Measurements from ENCODE around the gene CCDC38. TPM values are rescaled to one million over a fixed set of nuclear protein-coding genes. Genes with fewer than 3 reads are reported as not detected.

CCDC38 gene
- total RNA-seq, 1 experiment from 2014 or later = not detected

DNA sequence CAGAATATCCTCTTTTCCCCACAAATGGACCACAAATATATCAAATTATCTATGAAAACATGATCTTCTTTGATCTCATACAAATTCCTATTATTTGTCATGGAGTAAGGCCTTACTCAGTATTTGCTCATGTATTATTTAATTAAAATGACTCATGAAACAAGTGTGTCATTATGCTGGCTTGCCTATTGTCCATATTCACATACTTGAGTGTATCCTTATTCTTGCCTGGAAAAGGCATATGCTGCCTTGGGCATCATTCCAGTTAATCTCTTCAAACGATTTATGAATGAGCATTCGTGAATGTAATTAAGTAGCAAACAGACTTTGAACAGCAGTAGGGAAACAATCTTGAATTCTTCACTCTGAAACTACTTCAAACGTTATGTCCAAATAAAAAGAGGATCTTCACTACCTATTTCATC is 106.2 kb downstream of the CCDC38 start:
- Histone ChIP-seq H3K9me3 (no peaks in the 10 kb centered on the region), H3K27me3 (replicated peaks; ENCODE audit: control insufficient read depth, insufficient read depth, low read length) (no peaks in the 10 kb centered on the region), H3K4me3 (ENCODE audit: low read depth, low read length) (no peak overlapping the region), H3K36me3 (ENCODE audit: control insufficient read depth, insufficient read depth, low read length) (no peaks in the 10 kb centered on the region), H3K4me1 (peaks cover 5% of the 10 kb centered on the region; the same call in 1 of the 2 replicates)
- Mint-ChIP-seq H3K27me3 (ENCODE audit: insufficient read depth, unreplicated experiment) (peaks cover 3% of the 10 kb centered on the region), H3K36me3 (ENCODE audit: insufficient read depth, unreplicated experiment) (no peaks in the 10 kb centered on the region), H3K4me3 (ENCODE audit: unreplicated experiment) (no peak overlapping the region), H3K9me3 (ENCODE audit: unreplicated experiment) (no peaks in the 10 kb centered on the region), H3K4me1 (ENCODE audit: low read depth, unreplicated experiment) (peaks cover 7% of the 10 kb centered on the region), H3K27ac (ENCODE audit: unreplicated experiment) (no peak overlapping the region)
- BruUV-seq (replicated peaks) = no TSS peak
- intact Hi-C loops (cut with micrococcal nuclease; ENCODE audit: unreplicated experiment) = no loop called here
- TF ChIP-seq, protein P1, sequence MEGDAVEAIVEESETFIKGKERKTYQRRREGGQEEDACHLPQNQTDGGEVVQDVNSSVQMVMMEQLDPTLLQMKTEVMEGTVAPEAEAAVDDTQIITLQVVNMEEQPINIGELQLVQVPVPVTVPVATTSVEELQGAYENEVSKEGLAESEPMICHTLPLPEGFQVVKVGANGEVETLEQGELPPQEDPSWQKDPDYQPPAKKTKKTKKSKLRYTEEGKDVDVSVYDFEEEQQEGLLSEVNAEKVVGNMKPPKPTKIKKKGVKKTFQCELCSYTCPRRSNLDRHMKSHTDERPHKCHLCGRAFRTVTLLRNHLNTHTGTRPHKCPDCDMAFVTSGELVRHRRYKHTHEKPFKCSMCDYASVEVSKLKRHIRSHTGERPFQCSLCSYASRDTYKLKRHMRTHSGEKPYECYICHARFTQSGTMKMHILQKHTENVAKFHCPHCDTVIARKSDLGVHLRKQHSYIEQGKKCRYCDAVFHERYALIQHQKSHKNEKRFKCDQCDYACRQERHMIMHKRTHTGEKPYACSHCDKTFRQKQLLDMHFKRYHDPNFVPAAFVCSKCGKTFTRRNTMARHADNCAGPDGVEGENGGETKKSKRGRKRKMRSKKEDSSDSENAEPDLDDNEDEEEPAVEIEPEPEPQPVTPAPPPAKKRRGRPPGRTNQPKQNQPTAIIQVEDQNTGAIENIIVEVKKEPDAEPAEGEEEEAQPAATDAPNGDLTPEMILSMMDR (IDR thresholded peaks at IDR 0.05; ENCODE audit: insufficient read depth in 1 of 2, low read depth in 1 of 2, low read length in 1 of 2, severe bottlenecking in 1 of 2, unreplicated experiment in 1 of 2) = no peak
- POLR2A ChIA-PET = no interaction called here
- no peak for DNase-seq
- CTCF ChIA-PET = no interaction called here

DNA sequence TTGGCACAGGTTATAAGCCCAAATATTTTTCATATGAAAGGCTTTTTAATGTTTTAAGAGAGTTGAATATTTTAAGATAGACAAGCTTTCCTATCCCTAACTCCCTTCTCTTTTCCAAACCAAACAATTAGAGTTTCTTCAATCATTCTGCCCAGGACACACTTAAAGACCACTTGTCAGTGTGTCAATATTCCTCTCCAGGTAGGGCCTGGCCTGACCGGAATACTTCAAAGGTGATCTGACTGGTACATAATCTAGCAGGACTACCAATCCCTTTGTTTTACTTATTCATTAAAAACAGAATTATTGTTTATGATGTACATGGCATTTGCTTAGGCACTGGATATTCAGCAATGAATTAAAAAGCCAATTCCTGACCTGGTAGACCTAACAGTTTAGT is 107.8 kb downstream of the CCDC38 start:
- DNase-seq = no peak
- H3K4me1 ChIP-seq = peaks cover 5% of the 10 kb centered on the region; the same call in 1 of the 2 replicates
- no peaks in the 10 kb centered on the region for H3K36me3 Mint-ChIP-seq (ENCODE audit: insufficient read depth, unreplicated experiment)
- H3K27ac Mint-ChIP-seq (ENCODE audit: unreplicated experiment) = no peak overlapping the region
- BruUV-seq (replicated peaks) = no TSS peak
- POLR2A ChIA-PET = interaction anchor here (0.6 kb wide), 1 partner anchor 343 kb away, joined by 3 read pairs; no protein-coding TSS in a partner anchor
- intact Hi-C loops (cut with micrococcal nuclease; ENCODE audit: unreplicated experiment) = no loop called here
- H3K27me3 Mint-ChIP-seq (ENCODE audit: insufficient read depth, unreplicated experiment) = peaks cover 9% of the 10 kb centered on the region
- H3K4me3 ChIP-seq (ENCODE audit: low read depth, low read length) = no peak overlapping the region
- TF ChIP-seq, protein P1 (IDR thresholded peaks at IDR 0.05; ENCODE audit: insufficient read depth in 1 of 2, low read depth in 1 of 2, low read length in 1 of 2, severe bottlenecking in 1 of 2, unreplicated experiment in 1 of 2) = no peak
- CTCF ChIA-PET = no interaction called here
- peaks cover 7% of the 10 kb centered on the region for H3K4me1 Mint-ChIP-seq (ENCODE audit: low read depth, unreplicated experiment)
- no peak overlapping the region for H3K4me3 Mint-ChIP-seq (ENCODE audit: unreplicated experiment)
- no peaks in the 10 kb centered on the region for H3K9me3 Mint-ChIP-seq (ENCODE audit: unreplicated experiment)
- no peaks in the 10 kb centered on the region for H3K9me3 ChIP-seq
- no peaks in the 10 kb centered on the region for H3K27me3 ChIP-seq (replicated peaks; ENCODE audit: control insufficient read depth, insufficient read depth, low read length)
- no peaks in the 10 kb centered on the region for H3K36me3 ChIP-seq (ENCODE audit: control insufficient read depth, insufficient read depth, low read length)

DNA sequence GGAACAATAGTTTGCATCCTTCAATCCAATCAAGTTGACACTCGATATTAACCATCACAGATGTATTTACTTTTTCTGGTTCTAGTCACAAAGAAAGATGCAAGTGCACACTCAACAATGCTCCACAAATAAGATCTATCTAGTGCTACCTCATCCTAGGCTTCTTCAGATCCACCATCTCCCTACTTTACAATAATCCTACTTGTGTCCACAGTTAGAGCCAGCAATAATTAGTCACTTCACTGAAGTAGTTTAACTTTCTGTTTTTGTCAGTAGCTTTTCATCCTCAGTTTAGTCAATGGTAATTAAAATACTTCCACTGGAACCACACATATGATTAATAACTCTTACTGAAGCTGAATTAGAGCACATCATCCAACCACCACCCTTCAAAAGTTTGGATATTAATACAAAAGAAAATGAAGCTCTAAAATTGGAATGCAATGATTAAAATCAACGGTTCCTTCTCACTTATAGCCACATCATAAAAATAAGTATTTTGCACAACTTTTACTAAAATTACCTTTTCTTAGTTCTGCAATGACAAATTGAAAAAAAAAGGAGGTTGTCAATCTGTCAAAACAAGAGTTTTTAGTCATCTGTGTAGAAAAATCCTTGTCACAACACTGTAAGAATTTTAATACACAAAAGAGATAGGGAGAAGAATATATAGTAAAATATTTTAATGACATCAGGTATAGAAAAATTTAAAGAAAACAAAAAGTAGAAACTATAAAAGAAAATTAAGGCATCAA is 111.9 kb downstream of the CCDC38 start:
- peaks cover 6% of the 10 kb centered on the region for H3K27me3 Mint-ChIP-seq (ENCODE audit: insufficient read depth, unreplicated experiment)
- no peak overlapping the region for H3K4me3 Mint-ChIP-seq (ENCODE audit: unreplicated experiment)
- POLR2A ChIA-PET = no interaction called here
- Histone ChIP-seq H3K27me3 (replicated peaks; ENCODE audit: control insufficient read depth, insufficient read depth, low read length) (no peaks in the 10 kb centered on the region), H3K9me3 (no peaks in the 10 kb centered on the region), H3K36me3 (ENCODE audit: control insufficient read depth, insufficient read depth, low read length) (no peaks in the 10 kb centered on the region), H3K4me1 (no peaks in the 10 kb centered on the region), H3K4me3 (ENCODE audit: low read depth, low read length) (no peak overlapping the region)
- CTCF ChIA-PET = no interaction called here
- intact Hi-C loops (cut with micrococcal nuclease; ENCODE audit: unreplicated experiment) = no loop called here
- no peaks in the 10 kb centered on the region for H3K36me3 Mint-ChIP-seq (ENCODE audit: insufficient read depth, unreplicated experiment)
- TF ChIP-seq, protein P1 (IDR thresholded peaks at IDR 0.05; ENCODE audit: insufficient read depth in 1 of 2, low read depth in 1 of 2, low read length in 1 of 2, severe bottlenecking in 1 of 2, unreplicated experiment in 1 of 2) = no peak
- no TSS peak for BruUV-seq (replicated peaks)
- H3K27ac Mint-ChIP-seq (ENCODE audit: unreplicated experiment) = no peak overlapping the region
- no peak for DNase-seq
- no peaks in the 10 kb centered on the region for H3K4me1 Mint-ChIP-seq (ENCODE audit: low read depth, unreplicated experiment)
- no peaks in the 10 kb centered on the region for H3K9me3 Mint-ChIP-seq (ENCODE audit: unreplicated experiment)
